ENCODE data around the gene NDUFA12. TPM values are rescaled to one million over a fixed set of nuclear protein-coding genes. Genes with fewer than 3 reads are reported as not detected.

The NDUFA12 gene
- total and polyA plus RNA-seq, 4 donors = 53.3 to 152 (median 87.7) TPM

DNA sequence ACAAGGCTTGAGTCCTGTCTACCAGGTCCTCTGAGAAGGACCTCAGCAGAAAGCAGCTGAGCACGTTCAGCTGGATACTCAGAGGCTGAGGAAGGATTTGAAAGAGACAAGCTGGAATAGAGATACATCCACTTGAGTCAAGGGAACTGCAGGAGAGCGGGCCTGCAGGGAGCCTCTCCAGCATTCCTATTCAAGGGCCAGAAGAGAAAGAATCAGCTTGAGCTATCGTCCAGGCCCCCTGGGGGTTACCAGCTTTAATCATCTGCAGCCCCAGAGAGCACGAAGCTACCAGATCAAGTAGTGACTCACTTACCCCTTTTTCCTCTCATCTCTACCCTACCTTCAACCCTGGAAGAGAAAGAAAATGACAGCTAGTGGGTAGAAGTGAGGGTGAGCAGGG lies 80.9 kb downstream of the NDUFA12 start:
- no peak overlapping the region for H3K27ac ChIP-seq (ENCODE audit: low read depth in 1 of 2, low read length in 1 of 2)
- DNase-seq (no peak), ATAC-seq (ENCODE audit: insufficient read depth, low FRiP score) (no peak)
- H3K36me3 ChIP-seq (ENCODE audit: control insufficient read depth in 4 of 4, insufficient read depth in 4 of 4, low read length in 4 of 4) = no peaks in the 10 kb centered on the region
- WGBS, 2 donors = 74 to 81% methylated on average over 4 of the region's 4 CpGs
- no peaks in the 10 kb centered on the region for H3K27me3 ChIP-seq (ENCODE audit: control insufficient read depth in 3 of 3, insufficient read depth in 3 of 3, low read length in 2 of 3)
- TF ChIP-seq, protein P1, sequence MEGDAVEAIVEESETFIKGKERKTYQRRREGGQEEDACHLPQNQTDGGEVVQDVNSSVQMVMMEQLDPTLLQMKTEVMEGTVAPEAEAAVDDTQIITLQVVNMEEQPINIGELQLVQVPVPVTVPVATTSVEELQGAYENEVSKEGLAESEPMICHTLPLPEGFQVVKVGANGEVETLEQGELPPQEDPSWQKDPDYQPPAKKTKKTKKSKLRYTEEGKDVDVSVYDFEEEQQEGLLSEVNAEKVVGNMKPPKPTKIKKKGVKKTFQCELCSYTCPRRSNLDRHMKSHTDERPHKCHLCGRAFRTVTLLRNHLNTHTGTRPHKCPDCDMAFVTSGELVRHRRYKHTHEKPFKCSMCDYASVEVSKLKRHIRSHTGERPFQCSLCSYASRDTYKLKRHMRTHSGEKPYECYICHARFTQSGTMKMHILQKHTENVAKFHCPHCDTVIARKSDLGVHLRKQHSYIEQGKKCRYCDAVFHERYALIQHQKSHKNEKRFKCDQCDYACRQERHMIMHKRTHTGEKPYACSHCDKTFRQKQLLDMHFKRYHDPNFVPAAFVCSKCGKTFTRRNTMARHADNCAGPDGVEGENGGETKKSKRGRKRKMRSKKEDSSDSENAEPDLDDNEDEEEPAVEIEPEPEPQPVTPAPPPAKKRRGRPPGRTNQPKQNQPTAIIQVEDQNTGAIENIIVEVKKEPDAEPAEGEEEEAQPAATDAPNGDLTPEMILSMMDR (IDR thresholded peaks at IDR 0.05; ENCODE audit: control extremely low read depth, extremely low read depth) = no peak
- no peaks in the 10 kb centered on the region for H3K4me1 ChIP-seq (ENCODE audit: control insufficient read depth in 5 of 5, insufficient read depth in 5 of 5, low read length in 5 of 5)
- H3K9me3 ChIP-seq (ENCODE audit: control insufficient read depth in 4 of 4, insufficient read depth in 3 of 4, low read length in 3 of 4) = no peaks in the 10 kb centered on the region
- no peak overlapping the region for H3K9ac ChIP-seq (ENCODE audit: insufficient read depth in 1 of 2, low read length in 2 of 2)
- H3K4me3 ChIP-seq = no peak overlapping the region

Other genes starting within 250 kb of the NDUFA12 start
- 10 to 100 TPM; 26.5 to 76.0 TPM for gene NR2C1, start 69.9 kb upstream of the NDUFA12 start, total RNA-seq
- 10 to 100 TPM in 1 of 2 donors, 1 to 10 TPM in 1; 8.6 to 85.2 TPM for gene NR2C1, start 69.9 kb upstream of the NDUFA12 start, polyA plus RNA-seq
- 10 to 100 TPM; 14.6 to 26.4 TPM for gene FGD6, start 213.8 kb upstream of the NDUFA12 start, total RNA-seq
- 1 to 10 TPM; 2.4 to 3.4 TPM for gene FGD6, start 213.8 kb upstream of the NDUFA12 start, polyA plus RNA-seq
- 100 to 1,000 TPM in 1 of 2 donors, 10 to 100 TPM in 1; 64.7 to 144 TPM for gene VEZT, start 214.1 kb upstream of the NDUFA12 start, total RNA-seq
- gene VEZT, start 214.1 kb upstream of the NDUFA12 start, polyA plus RNA-seq = 10 to 100 TPM; 28.6 to 30.0 TPM